Measurements from ENCODE around the gene ACP1.

DNA sequence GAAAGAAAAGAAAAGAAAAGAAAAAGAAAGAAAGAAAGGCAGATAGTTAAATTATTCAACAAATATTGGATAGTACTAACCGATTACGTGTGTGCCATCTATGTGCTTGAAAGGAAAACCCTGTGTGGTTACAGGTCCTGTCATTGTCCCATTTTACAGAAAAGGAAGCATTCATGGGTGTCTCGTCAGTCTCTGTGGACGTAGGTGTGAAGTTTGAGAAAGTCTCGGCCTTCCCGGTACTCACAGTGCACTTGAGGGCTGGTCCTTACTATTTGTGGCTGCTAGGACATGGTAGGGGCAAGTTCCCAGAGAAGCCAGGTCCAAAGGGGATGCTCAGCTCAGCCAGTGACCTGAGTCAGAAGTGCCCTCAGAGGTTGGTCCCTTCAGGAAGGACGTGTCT, 20.2 kb upstream of the ACP1 start:
- TF ChIP-seq, protein P1, sequence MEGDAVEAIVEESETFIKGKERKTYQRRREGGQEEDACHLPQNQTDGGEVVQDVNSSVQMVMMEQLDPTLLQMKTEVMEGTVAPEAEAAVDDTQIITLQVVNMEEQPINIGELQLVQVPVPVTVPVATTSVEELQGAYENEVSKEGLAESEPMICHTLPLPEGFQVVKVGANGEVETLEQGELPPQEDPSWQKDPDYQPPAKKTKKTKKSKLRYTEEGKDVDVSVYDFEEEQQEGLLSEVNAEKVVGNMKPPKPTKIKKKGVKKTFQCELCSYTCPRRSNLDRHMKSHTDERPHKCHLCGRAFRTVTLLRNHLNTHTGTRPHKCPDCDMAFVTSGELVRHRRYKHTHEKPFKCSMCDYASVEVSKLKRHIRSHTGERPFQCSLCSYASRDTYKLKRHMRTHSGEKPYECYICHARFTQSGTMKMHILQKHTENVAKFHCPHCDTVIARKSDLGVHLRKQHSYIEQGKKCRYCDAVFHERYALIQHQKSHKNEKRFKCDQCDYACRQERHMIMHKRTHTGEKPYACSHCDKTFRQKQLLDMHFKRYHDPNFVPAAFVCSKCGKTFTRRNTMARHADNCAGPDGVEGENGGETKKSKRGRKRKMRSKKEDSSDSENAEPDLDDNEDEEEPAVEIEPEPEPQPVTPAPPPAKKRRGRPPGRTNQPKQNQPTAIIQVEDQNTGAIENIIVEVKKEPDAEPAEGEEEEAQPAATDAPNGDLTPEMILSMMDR (IDR thresholded peaks at IDR 0.05 in 8 of 11, conservative IDR thresholded peaks at IDR 0.05 in 3 of 11): no peak
- TF ChIP-seq POLR2AphosphoS5 (IDR thresholded peaks at IDR 0.05): no peak
